Left lung (tissue), 10 donors: Measurements from ENCODE around the gene GFM1. TPM values are rescaled to one million over a fixed set of nuclear protein-coding genes. Genes with fewer than 3 reads are reported as not detected.

Source experiments
- ATAC-seq: fragments of 200-7000 bp; cut with Tn5 transposase; one replicate; pipeline ENCODE4 v1.9.1; 2020; ENCODE audit warnings: moderate library complexity
- DNase-seq, 4 donors: peaks; one replicate each; pipeline ENCODE4 v3.0.0-alpha.2; 2013 to 2020
- H3K27ac ChIP-seq, 2 donors: fragments of 200-600 bp; sonication (generic) in 1 of 2; one replicate each; pipeline versions ENCODE4 v1.5.0 to v1.8.0; 2020 to 2021
- H3K27me3 ChIP-seq, 2 donors: fragments of 200-600 bp; sonication (generic) in 1 of 2; one replicate each; pipeline versions ENCODE4 v1.5.0 to v1.8.0; 2020 to 2021
- H3K36me3 ChIP-seq, 2 donors: fragments of 200-600 bp; sonication (generic) in 1 of 2; one replicate each; pipeline versions ENCODE4 v1.5.0 to v1.8.0; 2020 to 2021
- H3K4me1 ChIP-seq, 2 donors: fragments of 200-600 bp; one replicate each; pipeline ENCODE4 v1.8.0; 2021
- H3K4me3 ChIP-seq, 2 donors: fragments of 200-600 bp; sonication (generic) in 1 of 2; one replicate each; pipeline versions ENCODE4 v1.5.0 to v1.8.0; 2020 to 2021; ENCODE audit warnings: mild to moderate bottlenecking in 1 of 2
- H3K9me3 ChIP-seq, 2 donors: fragments of 200-600 bp; sonication (generic) in 1 of 2; one replicate each; pipeline versions ENCODE4 v1.5.0 to v1.8.0; 2020 to 2021
- CTCF ChIP-seq, 2 donors: fragments of 200-600 bp; sonication (generic) in 1 of 2; IDR thresholded peaks; one replicate each; pipeline versions ENCODE4 v1.5.0 to v1.8.0; 2021; ENCODE audit warnings: antibody characterized with exemption in 2 of 2
- intact Hi-C, 2 donors: fragments of 100-400 bp; cut with DNase I; formaldehyde crosslinking; loops; one replicate each; pipeline versions ENCODE4 v1.11.2 to v1.14.2; 2022
- polyA plus RNA-seq, 6 donors: library from polyadenylated mRNA; unstranded; fragments of 120-200 nt; gene quantifications; one replicate each; pipeline ENCODE4 v1.2.1, GENCODE V29; 2013; ENCODE audit not compliant: insufficient read length in 6 of 6
- total RNA-seq, 2 donors: library from RNA; stranded (reverse); fragmentation: NEBNext Ultra II Directional; extraction: Animal tissue kit (Norgen Biotek cat#: 25700); gene quantifications; one replicate each; pipeline ENCODE4 v1.2.1, GENCODE V29; 2021
- donor health status: DM: no; HTN: yes; CAD: no.
- donor health status: DM: no; HTN: no; CAD: no.

The GFM1 gene
- total and polyA plus RNA-seq, 8 donors: 28.9 to 63.8 (median 56.9) TPM

GRCh38 chr3:158711886-158712285 lies 67.6 kb downstream of the GFM1 start:
- Histone ChIP-seq H3K9me3 (no peaks in the 10 kb centered on the region), H3K4me3 (no peak overlapping the region), H3K4me1 (peaks cover 0 to 42% of the 10 kb centered on the region in 2 donors), H3K36me3 (peaks cover 0 to 21% of the 10 kb centered on the region in 2 donors), H3K27ac (peak overlapping the region; percentile 64 to 65), H3K27me3 (no peaks in the 10 kb centered on the region)
- intact Hi-C loops: loop anchor here in 1 of 2 donors (10.0 kb wide), 1 partner anchor 47 kb away; no protein-coding TSS in a partner anchor
- TF ChIP-seq CTCF (IDR thresholded peaks at IDR 0.05): no peak
- no peak for DNase-seq
- peak; percentile 66 for ATAC-seq

GRCh38 chr3:158712443-158712842 lies 68.1 kb downstream of the GFM1 start:
- intact Hi-C loops: loop anchor here in 1 of 2 donors (10.0 kb wide), 1 partner anchor 48 kb away; no protein-coding TSS in a partner anchor
- TF ChIP-seq CTCF (IDR thresholded peaks at IDR 0.05): no peak

GRCh38 chr3:158713094-158713499 lies 68.8 kb downstream of the GFM1 start:
- Histone ChIP-seq H3K4me1 (peaks cover 0 to 42% of the 10 kb centered on the region in 2 donors), H3K9me3 (no peaks in the 10 kb centered on the region), H3K27ac (peak overlapping the region; percentile 64 to 65), H3K36me3 (peaks cover 0 to 21% of the 10 kb centered on the region in 2 donors), H3K27me3 (no peaks in the 10 kb centered on the region), H3K4me3 (no peak overlapping the region)
- ATAC-seq (peak; percentile 49), DNase-seq (peak in 1 of 4 donors; percentile 59)
- intact Hi-C loops: loop anchor here in 1 of 2 donors (10.0 kb wide), 1 partner anchor 48 kb away; no protein-coding TSS in a partner anchor
- no peak for TF ChIP-seq CTCF (IDR thresholded peaks at IDR 0.05)

More at GRCh38 chr3:158712443-158712842, 68.1 kb downstream of the GFM1 start:
- peaks cover 0 to 42% of the 10 kb centered on the region in 2 donors for H3K4me1 ChIP-seq
- no peak overlapping the region for H3K4me3 ChIP-seq
- H3K27me3 ChIP-seq: no peaks in the 10 kb centered on the region
- H3K9me3 ChIP-seq: no peaks in the 10 kb centered on the region
- peaks cover 0 to 21% of the 10 kb centered on the region in 2 donors for H3K36me3 ChIP-seq
- H3K27ac ChIP-seq: peak overlapping the region; percentile 64 to 65
- ATAC-seq: no peak
- DNase-seq: no peak

GRCh38 chr3:158717576-158717975 lies 73.2 kb downstream of the GFM1 start:
- intact Hi-C loops: loop anchor here in 1 of 2 donors (10.0 kb wide), 1 partner anchor 53 kb away; no protein-coding TSS in a partner anchor
- DNase-seq (no peak), ATAC-seq (no peak)
- no peaks in the 10 kb centered on the region for H3K27me3 ChIP-seq
- H3K4me3 ChIP-seq: no peak overlapping the region
- H3K4me1 ChIP-seq: peaks cover 0 to 29% of the 10 kb centered on the region in 2 donors
- no peak overlapping the region for H3K27ac ChIP-seq
- no peak for TF ChIP-seq CTCF (IDR thresholded peaks at IDR 0.05)
- no peaks in the 10 kb centered on the region for H3K9me3 ChIP-seq
- no peaks in the 10 kb centered on the region for H3K36me3 ChIP-seq

GRCh38 chr3:158718490-158719170 lies 74.3 kb downstream of the GFM1 start:
- Histone ChIP-seq H3K27ac (no peak overlapping the region), H3K27me3 (no peaks in the 10 kb centered on the region), H3K36me3 (no peaks in the 10 kb centered on the region), H3K4me3 (no peak overlapping the region), H3K9me3 (no peaks in the 10 kb centered on the region), H3K4me1 (peaks cover 6 to 28% of the 10 kb centered on the region in 2 donors)
- ATAC-seq (peak; percentile 14), DNase-seq (no peak)
- TF ChIP-seq CTCF (IDR thresholded peaks at IDR 0.05): no peak
- intact Hi-C loops: loop anchor here in 1 of 2 donors (10.0 kb wide), 1 partner anchor 54 kb away; no protein-coding TSS in a partner anchor
